PFSK-1 (cell line): ENCODE data around the gene GFRA4.

Experiments
- POLR2AphosphoS5 ChIP-seq: IDR thresholded peaks from 2 replicates; pipeline ENCODE4 v1.6.1; 2012; ENCODE audit warnings: low read depth, mild to moderate bottlenecking, control low read depth, low read length, moderate library complexity
- TF ChIP-seq, protein P1 (sequence below), 2 experiments: IDR thresholded peaks; 2 replicates each; pipeline versions ENCODE4 v1.6.1 to v1.8.0; 2011 to 2012; ENCODE audit warnings: low read depth in 2 of 2, low read length in 2 of 2, control low read depth in 1 of 2, inconsistent platforms in 1 of 2, mild to moderate bottlenecking in 1 of 2, moderate library complexity in 1 of 2; ENCODE audit not compliant: insufficient read depth in 1 of 2

DNA sequence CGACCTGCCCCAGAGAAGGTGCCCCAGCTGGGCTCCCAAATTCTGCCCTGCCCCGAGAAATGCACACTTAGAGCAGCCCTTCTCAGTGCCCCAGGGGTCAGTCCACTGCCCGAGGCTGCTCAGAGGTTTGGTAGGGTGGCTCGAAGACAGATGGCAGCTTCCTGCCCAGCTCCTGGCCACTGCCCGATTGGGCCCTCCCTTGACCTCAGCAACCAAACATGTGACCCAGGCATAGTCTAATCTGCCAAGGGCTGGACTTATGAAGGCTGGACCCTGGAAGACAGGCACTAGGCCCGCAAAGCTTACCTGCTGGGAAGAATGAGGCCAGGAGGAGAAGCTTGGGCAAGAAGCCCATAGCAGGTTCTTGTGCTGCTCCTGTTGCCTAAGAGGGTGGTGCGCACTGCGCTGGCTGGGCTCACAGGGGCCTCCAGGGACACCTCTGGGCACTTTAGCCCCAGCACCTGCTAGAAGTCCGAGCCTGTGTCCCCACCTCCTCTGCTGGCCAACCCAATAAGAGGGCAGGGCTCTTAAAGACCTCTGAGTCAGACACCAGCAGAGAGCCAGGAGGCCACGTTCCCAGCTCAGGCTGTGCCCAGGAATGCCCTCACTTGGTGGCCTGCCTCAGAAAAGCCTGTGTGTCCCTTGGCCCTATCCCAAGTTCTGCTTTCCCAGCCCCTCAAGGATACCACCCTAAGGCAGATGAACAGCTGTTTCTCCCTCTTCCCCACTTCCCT lies 43.7 kb upstream of the GFRA4 start:
- TF ChIP-seq POLR2AphosphoS5, result no peak
- TF ChIP-seq, protein P1, sequence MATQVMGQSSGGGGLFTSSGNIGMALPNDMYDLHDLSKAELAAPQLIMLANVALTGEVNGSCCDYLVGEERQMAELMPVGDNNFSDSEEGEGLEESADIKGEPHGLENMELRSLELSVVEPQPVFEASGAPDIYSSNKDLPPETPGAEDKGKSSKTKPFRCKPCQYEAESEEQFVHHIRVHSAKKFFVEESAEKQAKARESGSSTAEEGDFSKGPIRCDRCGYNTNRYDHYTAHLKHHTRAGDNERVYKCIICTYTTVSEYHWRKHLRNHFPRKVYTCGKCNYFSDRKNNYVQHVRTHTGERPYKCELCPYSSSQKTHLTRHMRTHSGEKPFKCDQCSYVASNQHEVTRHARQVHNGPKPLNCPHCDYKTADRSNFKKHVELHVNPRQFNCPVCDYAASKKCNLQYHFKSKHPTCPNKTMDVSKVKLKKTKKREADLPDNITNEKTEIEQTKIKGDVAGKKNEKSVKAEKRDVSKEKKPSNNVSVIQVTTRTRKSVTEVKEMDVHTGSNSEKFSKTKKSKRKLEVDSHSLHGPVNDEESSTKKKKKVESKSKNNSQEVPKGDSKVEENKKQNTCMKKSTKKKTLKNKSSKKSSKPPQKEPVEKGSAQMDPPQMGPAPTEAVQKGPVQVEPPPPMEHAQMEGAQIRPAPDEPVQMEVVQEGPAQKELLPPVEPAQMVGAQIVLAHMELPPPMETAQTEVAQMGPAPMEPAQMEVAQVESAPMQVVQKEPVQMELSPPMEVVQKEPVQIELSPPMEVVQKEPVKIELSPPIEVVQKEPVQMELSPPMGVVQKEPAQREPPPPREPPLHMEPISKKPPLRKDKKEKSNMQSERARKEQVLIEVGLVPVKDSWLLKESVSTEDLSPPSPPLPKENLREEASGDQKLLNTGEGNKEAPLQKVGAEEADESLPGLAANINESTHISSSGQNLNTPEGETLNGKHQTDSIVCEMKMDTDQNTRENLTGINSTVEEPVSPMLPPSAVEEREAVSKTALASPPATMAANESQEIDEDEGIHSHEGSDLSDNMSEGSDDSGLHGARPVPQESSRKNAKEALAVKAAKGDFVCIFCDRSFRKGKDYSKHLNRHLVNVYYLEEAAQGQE (IDR thresholded peaks at IDR 0.05; ENCODE audit: insufficient read depth in 1 of 2, low read depth in 2 of 2, low read length in 2 of 2), result no peak
